NT2/D1 (cell line): Measurements from ENCODE around the gene PRRG1.

Source experiments
- YY1 ChIP-seq: IDR thresholded peaks from 2 replicates; pipeline ENCODE4 v1.6.1; 2011; ENCODE audit not compliant: insufficient read length, insufficient read depth
- ZNF274 ChIP-seq: IDR thresholded peaks from 2 replicates; pipeline ENCODE4 v1.6.1; 2011; ENCODE audit warnings: mild to moderate bottlenecking, low read depth, low read length

GRCh38 chrX:37349221-37350033, at the start of gene PRRG1:
- no peak for TF ChIP-seq ZNF274
- TF ChIP-seq YY1: no peak
